Activated CD8-positive, alpha-beta memory T cell treated with anti-CD3 and anti-CD28 coated beads, Interleukin-2, amount 50 U/mL, for 4 hours (primary cell): ENCODE measurements around the gene SLX4IP.

Experiments used
- DNase-seq: peaks from one replicate; pipeline ENCODE4 v3.0.0-alpha.2; 2020

SLX4IP gene

GRCh38 chr20:10467681-10468339, 32.7 kb downstream of the SLX4IP start:
- DNase-seq = no peak

DNA sequence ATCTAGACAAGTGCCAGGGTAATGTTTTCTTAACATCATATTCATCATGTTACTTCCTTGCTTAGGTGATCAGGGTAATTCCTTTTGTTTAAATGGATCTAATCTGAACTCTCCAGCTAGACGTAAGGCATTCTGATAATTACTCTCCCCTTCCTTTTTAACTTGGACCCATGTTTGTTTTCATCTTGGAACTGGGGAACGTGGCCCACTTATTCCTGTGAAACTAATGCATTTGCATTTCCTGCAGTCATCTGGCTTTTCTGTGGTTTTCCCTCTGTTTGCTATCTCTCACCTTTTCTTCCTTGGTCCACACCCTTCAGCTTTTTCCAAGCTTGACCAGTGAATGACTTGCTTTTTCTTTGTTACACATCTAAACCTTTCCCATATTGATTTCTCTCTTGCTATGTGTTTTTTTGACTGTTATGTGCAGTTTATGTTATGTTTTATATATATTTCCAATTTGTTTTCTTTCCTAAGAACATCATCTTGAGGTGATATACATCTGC, 33.3 kb downstream of the SLX4IP start:
- DNase-seq = no peak

- no peak for DNase-seq
Observed at GRCh38 chr20:10469056-10469455, 34.0 kb downstream of the SLX4IP start.

- DNase-seq = no peak
Observed at GRCh38 chr20:10469599-10469998, 34.5 kb downstream of the SLX4IP start.

- DNase-seq = no peak
Observed at GRCh38 chr20:10470276-10470675, 35.2 kb downstream of the SLX4IP start.

DNA sequence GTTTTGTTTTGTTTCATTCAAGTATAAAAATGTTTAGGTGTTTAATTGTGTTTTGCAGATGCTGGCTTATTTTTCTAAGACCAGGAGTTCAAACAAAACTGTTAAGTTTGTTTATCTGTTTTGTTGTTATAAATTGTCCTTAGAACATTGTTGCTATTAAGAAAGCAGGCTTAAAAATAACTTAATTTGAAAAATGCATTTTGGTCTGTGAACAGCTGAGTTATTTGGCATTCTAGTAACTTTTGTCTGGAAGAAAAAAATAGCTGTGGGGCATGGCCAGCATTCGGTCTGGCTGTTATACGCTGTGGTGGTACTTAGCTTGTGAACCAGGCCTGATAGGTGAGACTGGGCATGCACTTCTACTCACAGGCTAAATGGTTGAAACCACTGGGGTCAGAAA, 37.8 kb downstream of the SLX4IP start:
- no peak for DNase-seq

DNA sequence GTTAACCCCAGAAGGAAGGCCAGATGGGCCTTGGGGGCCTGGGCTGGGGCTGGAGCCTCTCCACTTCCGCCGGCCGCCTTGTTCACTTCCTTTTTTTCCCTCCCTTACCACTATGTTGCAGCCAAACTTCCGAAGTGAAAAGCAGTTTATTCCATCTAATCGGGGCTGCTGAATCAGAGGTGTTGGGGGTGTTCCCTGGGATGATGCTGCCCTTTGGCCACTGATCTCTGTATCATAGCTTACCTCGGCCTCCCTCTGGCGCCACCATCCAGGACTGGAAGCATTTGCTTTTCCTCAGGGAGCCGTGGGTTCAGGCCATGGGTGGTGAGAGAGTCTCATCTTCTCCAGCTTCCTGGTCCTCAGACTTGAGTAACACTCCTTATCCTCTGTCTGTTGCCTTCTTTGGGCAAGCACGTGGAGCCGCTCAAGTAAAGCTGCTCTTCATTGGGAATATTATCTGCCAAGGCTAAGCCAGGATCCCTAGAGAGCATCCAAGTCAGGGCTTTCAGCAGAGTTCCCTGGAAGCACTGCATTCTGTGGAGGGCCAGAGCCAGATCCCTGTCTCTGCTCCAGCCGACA, 39.6 kb downstream of the SLX4IP start:
- no peak for DNase-seq

- DNase-seq = no peak
Observed at GRCh38 chr20:10475225-10475624, 40.1 kb downstream of the SLX4IP start.

DNA sequence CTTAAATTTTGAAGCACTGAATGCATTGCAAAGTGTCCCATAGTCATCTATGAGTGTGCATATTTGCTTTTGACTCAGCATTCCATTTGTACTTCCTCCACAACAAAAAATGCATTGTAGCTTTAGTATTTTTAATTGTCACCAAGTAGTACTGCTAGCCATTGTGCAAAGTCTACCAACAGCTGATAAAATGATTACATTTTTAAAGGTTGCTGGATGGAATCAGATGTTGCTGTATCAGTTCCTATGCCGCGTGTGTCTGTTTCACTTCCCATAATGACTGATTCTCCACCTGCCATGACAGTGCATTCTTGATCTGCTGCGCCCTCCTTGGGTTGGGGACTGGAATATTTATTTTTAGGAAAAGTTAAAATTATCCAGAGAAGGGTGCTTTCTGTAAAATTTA, 41.2 kb downstream of the SLX4IP start:
- DNase-seq = no peak

- no peak for DNase-seq
Observed at GRCh38 chr20:10478205-10478604, 43.1 kb downstream of the SLX4IP start.

GRCh38 chr20:10478930-10479329, 43.8 kb downstream of the SLX4IP start:
- DNase-seq = no peak

GRCh38 chr20:10481676-10482075, 46.6 kb downstream of the SLX4IP start:
- no peak for DNase-seq

DNA sequence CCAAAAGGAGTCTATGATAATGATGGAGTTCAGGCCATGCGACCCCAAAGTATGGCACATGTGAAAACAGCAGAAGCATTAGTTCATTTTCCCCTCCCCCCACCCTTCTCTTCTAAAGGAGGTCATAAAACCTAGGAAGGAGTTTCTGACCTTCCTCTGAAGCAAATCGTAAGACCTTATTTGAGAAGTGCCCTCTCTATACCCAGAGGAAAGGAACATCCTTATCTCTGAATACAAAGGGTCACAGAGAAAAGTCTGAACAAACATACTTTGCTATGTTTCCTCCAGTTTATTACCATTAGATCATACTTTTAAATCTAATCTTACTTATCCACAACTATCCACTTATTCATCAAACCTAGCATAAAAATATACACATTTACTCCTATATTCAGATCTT, 48.6 kb downstream of the SLX4IP start:
- DNase-seq = no peak

GRCh38 chr20:10487142-10488136, 52.3 kb downstream of the SLX4IP start:
- DNase-seq = no peak

GRCh38 chr20:10488534-10488933, 53.4 kb downstream of the SLX4IP start:
- no peak for DNase-seq

GRCh38 chr20:10489853-10490252, 54.7 kb downstream of the SLX4IP start:
- DNase-seq = no peak

- no peak for DNase-seq
Observed at GRCh38 chr20:10490257-10490656, 55.2 kb downstream of the SLX4IP start.

DNA sequence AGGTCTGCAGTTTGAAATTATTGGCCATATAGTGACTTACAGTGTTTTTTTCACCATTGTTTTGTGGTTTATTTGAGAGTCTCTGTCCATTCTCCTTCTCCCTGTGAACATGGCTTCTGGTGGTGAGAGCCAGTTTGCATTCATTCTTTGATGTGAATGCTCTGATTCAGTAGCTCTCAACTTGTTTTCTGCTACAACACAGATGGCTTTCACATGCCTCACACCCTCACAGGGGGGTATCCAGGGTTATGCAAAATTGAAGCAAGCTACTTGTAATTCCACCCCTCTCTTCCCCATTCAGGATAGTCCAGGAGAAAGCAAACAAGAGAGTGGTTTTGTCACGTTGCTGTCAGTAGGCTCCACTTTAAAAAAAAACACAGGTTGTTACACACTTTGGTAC, 55.6 kb downstream of the SLX4IP start:
- no peak for DNase-seq

- DNase-seq = no peak
Observed at GRCh38 chr20:10492065-10492464, 57.0 kb downstream of the SLX4IP start.

DNA sequence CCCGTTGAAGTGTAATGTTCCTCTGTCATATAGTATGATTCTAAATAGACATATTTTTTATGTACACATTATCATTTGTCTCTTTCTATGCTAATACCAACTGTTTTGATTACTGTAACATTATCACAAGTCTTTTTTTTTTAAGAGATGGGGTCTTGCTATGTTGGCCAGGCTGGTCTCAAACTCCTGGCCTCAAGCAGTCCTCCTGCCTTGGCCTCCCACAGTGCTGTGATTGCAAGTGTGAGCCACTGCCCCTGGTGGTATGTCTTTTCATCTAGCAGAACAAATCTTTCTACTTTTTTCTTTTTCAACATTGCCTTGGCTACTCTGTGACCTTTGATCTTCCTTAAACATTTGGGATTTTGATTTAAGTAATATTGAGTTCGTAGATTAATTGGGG, 57.7 kb downstream of the SLX4IP start:
- no peak for DNase-seq

DNA sequence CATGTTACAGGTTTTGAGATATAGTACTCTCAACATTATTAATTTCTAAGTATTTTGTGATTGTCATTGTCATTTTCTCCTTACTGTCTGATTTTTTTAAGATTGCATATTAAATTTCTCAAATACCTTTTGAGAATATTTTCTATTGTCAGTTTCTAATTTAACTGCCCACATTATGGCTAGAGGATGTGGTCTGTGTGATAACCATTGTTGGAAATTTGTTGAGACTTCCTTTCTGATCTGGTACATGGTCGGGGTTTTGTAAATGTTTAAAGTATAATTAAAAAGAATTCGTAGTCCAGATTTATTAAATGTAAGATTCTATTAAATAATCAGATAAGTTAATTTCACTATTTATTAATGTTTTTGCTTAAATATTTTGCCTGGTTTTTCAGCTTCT, 60.1 kb downstream of the SLX4IP start:
- DNase-seq = no peak

GRCh38 chr20:10496465-10496864, 61.4 kb downstream of the SLX4IP start:
- no peak for DNase-seq

DNA sequence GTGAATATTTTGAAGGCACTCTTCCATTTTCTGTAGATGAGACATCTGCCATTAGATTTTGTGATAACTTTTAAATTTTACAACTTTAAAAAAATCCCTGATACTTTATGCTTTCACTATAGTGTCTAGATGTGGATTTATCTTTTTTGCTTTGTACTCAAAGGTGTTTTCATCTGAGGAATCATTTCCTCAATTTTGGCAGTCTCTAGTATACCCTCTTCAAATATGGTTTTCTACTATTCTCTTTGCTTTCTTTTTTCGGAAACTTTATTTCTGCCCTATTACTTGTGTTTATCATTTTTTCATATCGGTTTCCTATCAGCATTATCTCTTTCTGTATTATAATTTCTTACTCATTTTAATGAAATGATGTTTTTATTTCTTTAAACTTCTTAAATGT, 62.2 kb downstream of the SLX4IP start:
- no peak for DNase-seq

DNA sequence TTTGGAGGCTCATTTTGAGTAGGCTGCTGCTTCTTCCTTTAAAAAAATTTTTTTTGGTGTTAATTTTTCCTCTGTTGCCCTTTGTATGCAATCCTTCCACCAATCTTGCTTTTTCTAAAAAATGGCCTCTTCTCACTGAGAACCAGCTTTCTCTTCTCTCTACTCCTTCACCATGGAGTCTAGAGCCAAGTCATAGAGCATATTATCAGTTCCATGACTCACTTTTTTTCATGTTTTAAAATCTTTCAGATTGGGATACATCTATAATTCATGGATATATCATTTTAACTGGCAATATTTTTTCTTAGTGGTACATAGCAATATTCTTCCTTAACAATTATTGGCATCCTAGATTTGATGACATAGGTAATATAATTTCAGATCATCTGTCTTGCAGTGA, 62.7 kb downstream of the SLX4IP start:
- no peak for DNase-seq
